ENCODE measurements around the gene DPY30. TPM values are rescaled to one million over a fixed set of nuclear protein-coding genes. Genes with fewer than 3 reads are reported as not detected.

Gene DPY30
- 58.9 and 80.0 TPM in 2 replicates for total RNA-seq

GRCh38 chr2:32039447-32040219 lies at the start of gene DPY30:
Gene DPY30, minus strand, starts transcription at chr2:32039805. Its CDS starts 349 bp downstream, at chr2:32039456.

GRCh38 chr2:32063310-32064020 lies 23.9 kb upstream of the DPY30 start, which contains the start of gene SPAST:
Gene SPAST, plus strand, starts transcription at chr2:32063556. Its CDS starts 276 bp downstream, at chr2:32063832.

GRCh38 chr2:32010670-32011484 lies 28.7 kb downstream of the DPY30 start, which contains the start of gene MEMO1:
Gene MEMO1, minus strand, starts transcription at chr2:32011008. Its CDS starts 761 bp downstream, at chr2:32010247.

Other genes starting within 250 kb of the DPY30 start
- 35.9 and 39.0 TPM in 2 replicates for gene MEMO1, start 28.8 kb downstream of the DPY30 start, total RNA-seq
- gene SPAST, start 23.8 kb upstream of the DPY30 start, total RNA-seq = 32.7 and 45.5 TPM in 2 replicates
- gene SLC30A6, start 126.1 kb upstream of the DPY30 start, total RNA-seq = 30.1 and 35.4 TPM in 2 replicates
- gene NLRC4, start 225.1 kb upstream of the DPY30 start, total RNA-seq = 0.07 and 0.68 TPM in 2 replicates
- 18.1 and 37.6 TPM in 2 replicates for gene YIPF4, start 238.1 kb upstream of the DPY30 start, total RNA-seq